ENCODE results near the gene CCDC179. TPM values are rescaled to one million over a fixed set of nuclear protein-coding genes. Genes with fewer than 3 reads are reported as not detected.

CCDC179 gene
- polyA plus RNA-seq, 3 donors, result not detected

GRCh38 chr11:22809893-22810292, 50.4 kb downstream of the CCDC179 start:
- intact Hi-C loops (cut with micrococcal nuclease), result no loop called here
- Histone ChIP-seq H3K4me1 (ENCODE audit: control insufficient read depth in 1 of 2, insufficient read depth in 2 of 2, low read length in 2 of 2) (peaks cover 3 to 4% of the 10 kb centered on the region in 2 donors), H3K9me3 (replicated peaks in 1 of 2; ENCODE audit: control insufficient read depth in 1 of 2, insufficient read depth in 1 of 2, low read length in 2 of 2) (peaks cover 3 to 8% of the 10 kb centered on the region in 2 donors), H3K27ac (ENCODE audit: low read depth in 1 of 2, low read length in 2 of 2) (no peak overlapping the region), H2AFZ (ENCODE audit: insufficient read depth, low read depth, low read length, poor library complexity, severe bottlenecking) (no peak overlapping the region), H3K9ac (ENCODE audit: insufficient read depth, low read length, poor library complexity, severe bottlenecking) (no peak overlapping the region), H3K79me2 (ENCODE audit: insufficient read depth, low read length) (no peaks in the 10 kb centered on the region), H3K4me2 (replicated peaks; ENCODE audit: extremely low read depth, low read length, poor library complexity, severe bottlenecking) (no peak overlapping the region), H3K36me3 (replicated peaks in 1 of 2; ENCODE audit: control insufficient read depth in 1 of 2, insufficient read depth in 2 of 2, low read length in 2 of 2) (no peaks in the 10 kb centered on the region), H3K27me3 (ENCODE audit: control insufficient read depth in 2 of 2, insufficient read depth in 2 of 2, low read length in 2 of 2) (no peaks in the 10 kb centered on the region), H3K4me3 (replicated peaks in 1 of 3; ENCODE audit: low read depth in 2 of 3, low read length in 3 of 3) (no peak overlapping the region), H4K20me1 (ENCODE audit: insufficient read depth, low read length) (no peaks in the 10 kb centered on the region)
- Mint-ChIP-seq H3K9me3 (peaks cover 3 to 15% (median 6%) of the 10 kb centered on the region in 7 donors), H3K27me3 (ENCODE audit: low read depth in 3 of 3) (peaks cover 0 to 2% (median 0%) of the 10 kb centered on the region in 3 donors), H3K4me1 (peaks cover 10% of the 10 kb centered on the region), H3K36me3 (no peaks in the 10 kb centered on the region), H3K4me3 (no peak overlapping the region), H3K27ac (no peak overlapping the region)
- 67% methylated on average over 1 of the region's 3 CpGs for WGBS (ENCODE audit: insufficient coverage)
- no peak for TF ChIP-seq CTCF (IDR thresholded peaks at IDR 0.05)
- no peak for DNase-seq

- peaks cover 3 to 15% (median 6%) of the 10 kb centered on the region in 7 donors for H3K9me3 Mint-ChIP-seq
- TF ChIP-seq CTCF (IDR thresholded peaks at IDR 0.05), result no peak
- peaks cover 0 to 2% (median 0%) of the 10 kb centered on the region in 3 donors for H3K27me3 Mint-ChIP-seq (ENCODE audit: low read depth in 3 of 3)
- intact Hi-C loops (cut with micrococcal nuclease), result no loop called here
- peaks cover 10% of the 10 kb centered on the region for H3K4me1 Mint-ChIP-seq
- Histone ChIP-seq H3K36me3 (replicated peaks in 1 of 2; ENCODE audit: control insufficient read depth in 1 of 2, insufficient read depth in 2 of 2, low read length in 2 of 2) (no peaks in the 10 kb centered on the region), H3K27ac (ENCODE audit: low read depth in 1 of 2, low read length in 2 of 2) (no peak overlapping the region), H2AFZ (ENCODE audit: insufficient read depth, low read depth, low read length, poor library complexity, severe bottlenecking) (no peak overlapping the region), H3K9ac (ENCODE audit: insufficient read depth, low read length, poor library complexity, severe bottlenecking) (no peak overlapping the region), H3K27me3 (ENCODE audit: control insufficient read depth in 2 of 2, insufficient read depth in 2 of 2, low read length in 2 of 2) (peaks cover 0 to 2% of the 10 kb centered on the region in 2 donors), H3K4me2 (replicated peaks; ENCODE audit: extremely low read depth, low read length, poor library complexity, severe bottlenecking) (no peak overlapping the region), H3K4me1 (ENCODE audit: control insufficient read depth in 1 of 2, insufficient read depth in 2 of 2, low read length in 2 of 2) (peaks cover 3 to 4% of the 10 kb centered on the region in 2 donors), H3K9me3 (replicated peaks in 1 of 2; ENCODE audit: control insufficient read depth in 1 of 2, insufficient read depth in 1 of 2, low read length in 2 of 2) (peaks cover 3 to 8% of the 10 kb centered on the region in 2 donors), H3K79me2 (ENCODE audit: insufficient read depth, low read length) (no peaks in the 10 kb centered on the region), H4K20me1 (ENCODE audit: insufficient read depth, low read length) (no peaks in the 10 kb centered on the region), H3K4me3 (replicated peaks in 1 of 3; ENCODE audit: low read depth in 2 of 3, low read length in 3 of 3) (no peak overlapping the region)
- DNase-seq, result no peak
- 92% methylated on average over 2 of the region's 3 CpGs for WGBS (ENCODE audit: insufficient coverage)
- no peak overlapping the region for H3K27ac Mint-ChIP-seq
- H3K4me3 Mint-ChIP-seq, result no peak overlapping the region
- H3K36me3 Mint-ChIP-seq, result no peaks in the 10 kb centered on the region
Measured at GRCh38 chr11:22808571-22809197, 51.6 kb downstream of the CCDC179 start.
